Endometrial microvascular endothelial cells (primary cell): ENCODE measurements around the gene STX19. TPM values are rescaled to one million over a fixed set of nuclear protein-coding genes. Genes with fewer than 3 reads are reported as not detected.

Experiments used
- in situ Hi-C: cut with HindIII; loops from 2 replicates; pipeline ENCODE4 v1.10.0; 2017; ENCODE audit warnings: low sequenced_read_pairs, low pct_unique_long_range_greater_than_20kb; ENCODE audit errors: inconsistent ontology term
- total RNA-seq: library from RNA; depleted of rRNA; stranded (reverse); fragments of >200 nt; gene quantifications from one replicate; pipeline ENCODE4 v1.2.3, GENCODE V29; 2015; ENCODE audit errors: inconsistent ontology term

The STX19 gene
- total RNA-seq, result not detected

DNA sequence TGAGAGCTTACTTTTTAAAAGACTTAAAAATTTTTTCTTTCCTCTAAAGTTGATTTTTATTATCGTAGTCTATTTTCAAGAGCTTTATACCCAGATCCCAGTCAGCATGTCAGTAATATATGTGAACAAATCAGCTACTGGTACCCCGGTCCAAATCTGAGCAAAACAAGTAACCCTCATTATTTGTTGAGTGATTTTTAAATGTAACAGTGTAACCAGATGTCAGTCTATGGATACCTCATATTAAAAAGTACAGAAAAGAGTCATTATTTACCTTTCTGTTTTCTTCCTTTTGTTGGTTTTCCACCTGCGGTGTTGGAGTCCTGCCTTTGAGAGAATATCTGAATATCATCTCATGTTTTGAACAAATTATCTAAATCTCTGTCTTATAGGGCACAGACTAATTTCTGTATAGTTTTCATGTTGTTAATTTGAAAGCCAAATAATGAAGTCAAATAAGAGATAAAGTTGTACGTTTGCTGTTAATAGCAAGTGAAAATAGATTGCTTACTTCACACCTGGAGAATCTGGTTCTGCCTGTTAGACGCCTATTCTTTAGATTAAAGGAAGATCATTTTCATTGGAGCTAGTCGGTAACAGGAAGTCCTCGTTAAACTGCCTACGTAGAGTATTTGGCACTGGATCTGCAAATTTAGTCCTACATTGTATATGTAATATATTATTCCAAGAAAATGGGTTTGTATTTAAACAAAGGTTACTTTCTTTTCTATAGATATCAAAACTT lies at the start of gene STX19:
STX19 (minus strand) TSS at position 505 of the 745 bp plus-strand sequence. CDS start 13,328 bp downstream, outside the sequence.
- in situ Hi-C loops, result no loop called here

- in situ Hi-C loops, result no loop called here
Measured at GRCh38 chr3:94076055-94076454, 47.7 kb upstream of the STX19 start.

GRCh38 chr3:94071713-94072284 lies 43.4 kb upstream of the STX19 start:
- in situ Hi-C loops, result no loop called here

- in situ Hi-C loops, result no loop called here
Measured at GRCh38 chr3:94070341-94070911, 42.0 kb upstream of the STX19 start.

DNA sequence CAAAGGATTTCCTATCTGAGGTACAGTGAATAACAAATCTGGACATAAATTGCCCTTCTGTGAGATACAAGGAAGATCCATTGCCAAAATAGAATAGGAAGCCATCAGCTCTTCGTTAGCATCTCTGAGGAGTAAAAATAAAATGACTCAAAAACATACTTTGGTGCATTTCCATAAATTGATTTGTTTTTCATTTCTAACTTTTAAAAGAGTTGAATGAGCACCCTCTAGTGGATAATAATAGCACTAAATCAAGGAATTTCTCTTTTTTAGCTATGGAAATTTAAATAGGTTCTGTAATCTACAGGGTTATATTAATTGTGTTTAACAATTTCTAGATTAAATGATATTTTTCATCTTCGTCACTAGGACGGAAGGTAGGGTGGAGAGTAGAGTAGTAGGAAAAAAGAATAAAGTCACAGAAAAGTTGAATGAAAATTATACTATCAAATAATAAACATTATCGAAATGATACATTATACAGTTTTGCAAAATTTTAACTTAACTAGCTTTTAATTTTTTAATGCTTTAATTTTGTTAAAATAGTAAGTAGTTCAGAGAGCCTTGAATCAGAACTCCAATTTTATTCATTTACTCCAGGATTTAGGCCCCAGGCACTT lies 40.9 kb upstream of the STX19 start:
- in situ Hi-C loops, result no loop called here

DNA sequence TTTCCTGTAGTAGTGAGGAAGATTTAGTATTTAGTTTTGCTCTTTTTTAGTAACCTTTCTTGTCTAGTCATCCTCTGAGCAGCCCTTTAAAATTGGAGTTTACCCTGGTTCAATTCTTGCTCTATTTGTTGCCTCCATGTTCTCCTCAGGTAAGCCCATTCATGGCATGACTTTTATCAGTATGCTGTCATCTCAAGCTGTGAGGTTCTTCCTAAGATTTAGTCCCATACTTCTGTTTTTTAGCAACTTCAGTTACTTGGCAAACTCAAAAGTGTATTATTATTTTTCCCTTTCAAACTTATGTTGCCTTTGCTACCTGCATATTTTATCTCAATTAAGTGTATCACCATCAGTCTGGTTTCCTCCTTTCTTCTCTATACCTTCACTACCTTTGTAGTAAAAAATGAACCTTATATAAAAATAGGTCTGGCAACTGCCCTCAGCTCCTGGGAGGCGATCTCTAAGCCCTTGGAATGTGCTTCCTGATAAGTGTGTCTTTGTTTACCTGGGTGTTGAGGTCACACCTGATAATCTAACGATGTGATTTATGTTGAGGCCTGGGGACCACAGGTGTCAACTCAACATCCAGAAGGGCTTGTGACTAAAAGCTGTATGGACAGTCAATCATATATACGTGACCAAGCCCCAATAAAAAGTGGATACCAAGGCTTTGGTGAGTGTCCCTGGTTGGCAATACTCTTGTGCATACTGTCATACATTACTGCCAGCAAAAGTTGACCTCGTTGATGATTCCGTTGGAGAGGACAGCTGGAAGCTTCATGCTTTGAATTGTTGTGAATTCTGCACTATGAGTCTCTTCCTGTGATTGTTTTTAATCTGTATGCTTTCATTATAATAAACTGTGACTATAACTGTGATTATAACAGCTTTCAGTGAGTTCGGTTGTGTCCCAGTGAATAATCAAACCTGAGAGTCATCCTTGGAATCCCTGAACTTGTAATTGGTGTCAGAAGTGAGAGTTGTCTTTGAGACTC lies 38.4 kb upstream of the STX19 start:
- in situ Hi-C loops, result no loop called here

- in situ Hi-C loops, result no loop called here
Measured at GRCh38 chr3:94065819-94066480, 37.6 kb upstream of the STX19 start.

DNA sequence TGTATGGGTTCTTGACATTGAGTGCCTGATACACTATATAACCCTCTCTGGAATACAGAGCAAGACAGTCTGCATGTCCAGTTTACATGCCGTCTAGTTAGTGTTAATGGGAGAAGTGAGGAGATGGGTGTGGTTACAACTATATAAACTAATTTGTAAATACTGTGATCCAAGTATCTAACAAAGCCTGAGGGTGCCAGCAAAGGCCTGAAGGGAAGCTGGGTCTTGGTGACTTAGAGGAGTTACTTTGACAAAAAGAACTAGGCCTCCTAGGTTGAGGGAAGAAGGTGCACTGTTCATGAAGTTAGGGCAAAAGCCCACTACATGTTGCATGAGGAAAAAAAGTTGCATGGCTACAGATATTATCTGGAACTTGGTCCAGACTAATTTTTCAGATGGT lies 36.7 kb upstream of the STX19 start:
- in situ Hi-C loops, result no loop called here

DNA sequence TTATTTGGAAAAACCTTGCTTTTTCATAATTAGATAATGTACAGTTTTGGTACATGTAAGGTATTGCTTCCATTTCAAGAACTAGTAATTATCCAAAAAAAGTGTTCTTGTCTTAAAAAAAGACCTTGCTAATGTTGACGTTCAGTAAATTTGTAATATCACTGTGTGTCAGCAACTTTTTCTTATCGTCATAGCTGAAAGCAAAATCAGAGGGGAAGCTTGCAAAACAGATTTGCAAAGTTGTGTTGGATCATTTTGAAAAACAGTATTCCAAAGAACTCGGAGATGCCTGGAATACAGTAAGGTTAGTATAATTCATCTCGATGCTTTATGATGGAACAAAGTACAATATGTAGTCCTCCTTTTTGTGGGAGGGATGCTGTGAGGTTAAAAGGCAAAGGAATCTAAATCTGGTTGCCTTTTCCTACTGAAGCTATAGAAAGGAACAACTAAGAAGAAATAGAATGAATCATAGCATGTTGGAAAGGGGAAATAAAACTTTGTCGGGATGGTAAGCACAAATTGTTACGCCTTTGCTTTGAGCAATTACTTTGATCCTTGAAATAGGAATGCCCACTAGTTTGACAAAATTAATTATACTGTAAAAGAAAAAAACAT lies 36.0 kb upstream of the STX19 start:
- in situ Hi-C loops, result no loop called here

GRCh38 chr3:94063496-94064119 lies 35.2 kb upstream of the STX19 start:
- in situ Hi-C loops, result no loop called here

DNA sequence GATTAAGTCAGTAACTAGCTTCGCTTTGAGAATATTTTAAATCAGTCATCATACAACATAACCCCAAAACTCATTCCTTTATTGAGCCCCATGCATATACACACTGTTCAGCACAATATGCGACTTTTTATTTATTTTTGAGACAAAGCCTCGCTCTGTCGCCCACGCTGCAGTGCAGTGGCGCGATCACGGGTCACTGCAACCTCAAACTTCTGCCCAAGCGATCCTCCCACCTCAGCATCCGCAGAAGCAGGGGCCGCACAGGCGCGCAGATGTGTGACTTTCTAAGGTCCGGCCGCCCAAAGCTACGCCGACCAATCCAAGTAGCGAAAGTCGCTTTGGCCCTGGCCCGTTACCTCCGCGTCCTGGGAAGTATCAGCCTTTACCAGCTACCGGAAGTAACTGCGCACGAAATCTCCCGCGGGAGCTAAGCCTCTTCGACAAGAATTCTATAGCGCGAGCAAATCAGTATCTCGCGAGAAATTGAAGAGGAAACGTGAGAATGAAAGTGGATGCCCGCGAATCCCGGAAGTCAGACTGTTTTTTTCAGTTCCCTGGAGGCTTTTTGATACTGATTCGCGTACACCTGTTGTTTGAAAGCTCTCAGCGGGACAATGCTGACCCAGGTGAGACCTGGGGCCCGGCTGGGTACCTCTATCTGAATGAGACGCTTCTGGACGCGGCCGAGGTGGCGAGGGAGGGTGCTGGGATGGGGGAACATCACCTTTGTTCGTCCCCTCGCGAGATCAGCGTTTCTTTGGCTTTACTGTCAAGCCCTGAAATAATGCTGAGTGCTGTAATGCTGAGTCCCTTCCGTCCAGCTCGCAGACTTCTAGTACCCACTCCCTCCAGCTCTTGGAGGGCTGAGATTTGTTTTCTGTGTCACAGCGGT lies 34.4 kb upstream of the STX19 start, which contains the start of the genes DHFR2 and NSUN3:
DHFR2 (minus strand) TSS at position 404 of the 892 bp plus-strand sequence. CDS start 1,405 bp downstream, outside the sequence.
NSUN3 (plus strand) TSS at position 549 of the 892 bp plus-strand sequence; CDS start at position 615, 66 bp downstream.
- in situ Hi-C loops, result no loop called here

DNA sequence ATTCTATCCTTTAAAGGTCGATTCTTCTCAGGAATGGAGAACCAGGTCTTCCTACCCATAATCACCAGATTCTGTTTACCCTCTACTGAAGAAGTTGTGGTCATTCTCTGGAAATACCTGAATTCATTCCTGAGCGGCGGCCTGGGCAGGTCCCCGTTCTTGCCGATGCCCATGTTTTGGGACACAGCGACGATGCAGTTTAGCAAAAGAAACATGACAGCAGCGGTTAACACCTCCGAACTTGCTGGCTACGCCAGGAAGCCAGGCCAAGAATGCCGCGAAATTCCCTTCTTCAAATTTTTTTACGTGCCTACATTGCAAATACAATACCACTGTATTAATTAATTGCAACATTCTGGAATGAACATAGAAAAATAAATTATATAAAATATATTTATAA lies 32.9 kb upstream of the STX19 start:
- in situ Hi-C loops, result no loop called here

DNA sequence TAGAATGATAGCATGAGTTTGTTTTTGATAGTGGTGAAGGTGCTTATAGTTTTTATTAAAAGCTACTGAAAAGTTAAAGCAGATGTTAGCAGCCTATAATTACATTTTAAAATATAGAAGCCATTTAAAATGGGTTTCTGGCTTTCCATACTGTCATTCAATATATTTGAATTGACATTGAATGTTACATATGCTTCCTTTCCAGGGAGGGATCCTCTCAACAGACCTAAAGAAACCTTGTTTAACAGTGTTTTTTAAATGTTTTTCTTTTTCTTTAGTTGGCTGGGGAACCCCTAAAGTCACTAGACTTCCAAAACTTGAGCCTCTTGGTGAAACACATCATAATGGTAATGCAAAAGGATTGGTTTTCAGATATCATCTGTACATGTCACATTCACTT lies 22.1 kb upstream of the STX19 start:
- in situ Hi-C loops, result no loop called here

GRCh38 chr3:94049267-94049666 lies 20.9 kb upstream of the STX19 start:
- in situ Hi-C loops, result no loop called here

DNA sequence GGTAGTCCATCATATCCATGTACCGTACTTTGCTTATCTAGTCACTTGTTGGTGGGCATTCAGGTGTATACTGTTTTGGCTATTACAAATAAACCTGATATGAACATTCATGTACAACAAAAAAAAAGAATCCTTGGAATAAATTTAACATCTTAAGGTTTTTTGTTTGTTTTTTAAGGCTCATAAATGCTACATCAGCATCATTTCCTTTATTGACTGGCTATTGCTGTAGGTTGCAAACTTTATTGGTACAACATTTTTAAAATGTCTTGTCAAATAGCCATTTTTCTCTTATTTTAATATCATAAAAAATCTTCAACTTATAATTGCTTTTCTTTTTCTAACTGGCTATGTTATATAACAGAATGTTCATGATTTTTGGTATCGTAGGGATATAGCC lies 18.1 kb upstream of the STX19 start:
- in situ Hi-C loops, result no loop called here
